8988T (cell line): ENCODE results near the gene ZNF516.

Source experiments
- DNase-seq: peaks from one replicate; pipeline ENCODE4 v3.0.0; 2011

The ZNF516 gene

DNA sequence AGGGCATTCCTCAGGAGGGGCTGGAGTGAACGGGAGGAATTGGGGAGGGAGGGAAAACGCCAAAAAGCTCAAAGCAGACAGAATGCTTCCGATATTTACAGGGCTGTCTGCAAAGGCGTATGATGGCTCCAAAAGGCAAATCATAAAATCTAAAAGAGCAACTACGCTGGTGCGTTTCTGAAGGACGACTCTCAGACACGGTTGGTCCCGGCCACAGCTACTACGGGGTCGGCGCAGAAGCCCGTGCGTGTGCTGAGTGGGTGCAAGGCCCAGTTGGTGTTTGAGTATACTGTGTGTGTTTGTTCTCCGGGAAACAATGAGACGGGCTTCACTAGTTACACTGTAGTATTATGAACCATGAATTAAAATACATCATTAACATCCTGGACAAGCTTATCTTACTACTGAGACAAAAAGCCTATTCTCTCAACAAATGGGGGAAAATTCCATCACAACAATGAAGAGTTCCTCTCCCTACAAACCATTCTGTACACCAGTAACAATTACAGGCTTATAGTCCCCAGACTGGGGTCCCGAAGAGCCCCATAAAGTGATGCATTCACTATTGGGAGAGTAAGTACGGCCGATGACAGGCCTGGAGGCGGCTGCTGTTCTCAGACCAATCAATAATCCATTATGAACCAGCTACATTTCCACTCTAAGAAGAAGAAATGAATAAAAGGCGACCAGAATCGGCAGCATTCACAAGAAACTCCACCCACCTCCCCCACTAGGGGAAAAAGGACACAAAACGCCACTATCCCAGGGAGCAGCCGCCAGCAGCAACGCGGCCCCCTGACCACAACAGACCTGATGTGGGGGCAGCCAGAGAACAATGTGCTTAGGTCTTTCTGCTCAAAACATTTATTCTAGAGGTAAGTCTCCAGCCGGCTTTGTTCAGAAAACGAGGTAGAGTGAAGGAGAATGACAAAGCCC is 43.4 kb downstream of the ZNF516 start:
- no peak for DNase-seq

- DNase-seq, result no peak
Observed at GRCh38 chr18:76450452-76451395, 44.3 kb downstream of the ZNF516 start.

- no peak for DNase-seq
Observed at GRCh38 chr18:76449111-76449453, 46.0 kb downstream of the ZNF516 start.

GRCh38 chr18:76448256-76449110 is 46.6 kb downstream of the ZNF516 start:
- no peak for DNase-seq

- DNase-seq, result no peak
Observed at GRCh38 chr18:76447258-76447890, 47.7 kb downstream of the ZNF516 start.

DNA sequence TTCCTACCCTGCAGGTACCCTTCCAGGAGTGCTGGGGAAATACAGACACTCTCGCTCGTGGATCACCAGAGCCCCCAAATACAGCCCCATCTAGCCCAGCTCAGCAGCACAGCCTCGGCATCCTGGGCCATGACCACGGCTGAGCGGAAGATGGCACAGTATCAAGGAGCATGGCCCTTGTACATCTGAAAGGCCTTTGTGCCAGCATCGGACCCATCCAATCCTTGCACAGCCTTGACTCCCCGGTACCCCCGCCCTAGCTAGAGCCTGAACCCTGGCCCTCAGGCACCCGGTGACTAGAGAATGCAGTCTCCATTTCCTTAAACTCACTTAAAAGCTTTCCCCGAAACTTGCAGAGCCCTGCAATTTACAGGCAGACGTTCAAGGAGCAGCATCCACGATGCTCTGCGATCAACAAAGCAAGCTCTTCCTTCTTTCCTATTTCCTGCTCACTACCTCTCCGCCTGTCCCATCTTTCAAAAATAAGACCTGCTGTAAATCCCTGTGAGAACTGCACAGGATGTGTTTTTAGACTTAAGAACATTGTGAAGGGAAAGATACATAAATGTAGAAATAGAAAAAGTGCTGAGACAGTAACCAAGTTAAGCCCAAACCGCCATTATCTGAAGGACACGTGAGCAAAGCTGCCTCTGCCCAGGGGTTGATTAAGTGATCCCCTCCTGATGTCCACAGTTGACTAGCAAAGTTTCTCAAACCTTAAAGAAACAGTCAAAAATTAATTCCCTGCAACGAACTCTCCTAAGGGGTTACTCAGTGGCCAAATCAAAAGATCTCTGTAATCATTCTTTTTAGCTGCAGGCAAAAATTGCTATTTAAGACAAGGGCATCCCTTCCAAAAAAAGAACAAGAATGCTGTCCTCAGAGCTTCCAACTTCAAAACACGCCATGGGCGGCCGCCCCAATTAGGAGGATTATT is 48.5 kb downstream of the ZNF516 start:
- DNase-seq, result no peak

DNA sequence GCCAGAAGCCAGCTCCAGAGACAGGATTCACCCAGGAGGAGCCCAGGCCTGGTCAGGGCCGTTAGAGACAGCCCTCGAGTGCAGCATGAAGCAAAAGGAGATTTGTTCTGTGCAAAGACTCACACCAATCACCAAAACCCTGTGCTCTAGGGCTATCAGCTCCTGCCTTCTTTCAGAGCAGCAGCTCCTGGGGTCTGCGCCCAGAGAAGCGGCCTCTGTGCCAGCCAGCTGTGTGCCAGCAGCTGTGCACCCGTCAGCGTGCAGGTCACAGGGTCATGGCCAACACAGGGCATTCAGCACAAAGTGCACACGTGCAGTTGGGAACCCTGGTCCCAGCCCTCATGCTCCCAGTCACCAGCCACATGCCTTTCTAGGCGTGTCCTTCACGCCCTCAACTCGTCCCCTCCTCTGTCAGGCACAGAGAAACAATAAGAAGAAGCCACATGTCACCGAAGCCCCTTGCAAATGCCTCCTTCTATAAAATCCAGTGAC is 49.3 kb downstream of the ZNF516 start:
- DNase-seq, result no peak

GRCh38 chr18:76445275-76445674 is 49.8 kb downstream of the ZNF516 start:
- no peak for DNase-seq

- DNase-seq, result no peak
Observed at GRCh38 chr18:76444446-76445105, 50.5 kb downstream of the ZNF516 start.

DNA sequence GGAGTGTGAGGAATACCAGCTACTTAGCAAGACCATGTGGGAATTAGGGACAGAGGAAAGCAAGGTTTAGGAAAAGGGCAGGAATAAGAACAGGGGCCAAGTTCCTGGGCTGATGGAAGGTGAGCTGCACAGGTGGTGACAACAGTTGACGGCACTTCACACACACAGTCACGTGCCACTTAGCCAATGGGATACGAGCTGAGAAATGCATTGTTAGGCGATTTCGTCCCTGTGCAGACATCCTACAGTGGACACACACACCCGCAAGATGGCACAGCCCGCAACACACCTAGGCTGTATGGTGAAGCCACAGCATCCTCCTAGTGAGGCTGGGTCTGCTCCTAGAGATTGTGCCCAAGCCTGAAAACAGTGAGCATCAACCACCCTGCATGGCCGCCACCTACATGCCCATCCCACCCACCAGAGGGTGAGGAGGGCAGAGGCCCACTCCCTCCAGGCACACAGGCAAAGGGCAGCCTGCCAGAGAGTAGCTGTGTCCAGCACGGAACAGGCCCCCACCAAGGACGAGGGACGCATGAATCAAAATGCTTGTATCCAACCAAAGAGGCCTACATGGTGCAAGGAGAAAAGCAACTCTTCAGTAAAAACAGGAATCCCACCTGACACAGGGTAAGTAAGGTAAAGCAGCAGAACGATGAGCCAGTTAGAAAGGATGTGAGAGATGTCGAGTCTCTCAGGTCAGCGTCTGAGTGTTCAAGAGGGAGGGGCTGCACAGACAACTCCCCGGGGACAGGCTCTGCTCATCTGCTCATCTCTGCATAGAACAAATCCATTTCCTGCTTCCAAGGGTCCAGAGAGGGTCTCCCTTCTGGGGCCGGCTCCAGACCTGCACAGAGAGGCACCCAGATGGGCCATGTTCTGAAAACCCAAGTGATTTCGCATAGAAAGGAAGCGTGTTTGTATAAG is 51.3 kb downstream of the ZNF516 start:
- DNase-seq, result no peak

- no peak for DNase-seq
Observed at GRCh38 chr18:76442413-76443171, 52.5 kb downstream of the ZNF516 start.

GRCh38 chr18:76441668-76442412 is 53.2 kb downstream of the ZNF516 start:
- DNase-seq, result no peak

- no peak for DNase-seq
Observed at GRCh38 chr18:76441002-76441667, 53.9 kb downstream of the ZNF516 start.

- no peak for DNase-seq
Observed at GRCh38 chr18:76437910-76438309, 57.1 kb downstream of the ZNF516 start.

DNA sequence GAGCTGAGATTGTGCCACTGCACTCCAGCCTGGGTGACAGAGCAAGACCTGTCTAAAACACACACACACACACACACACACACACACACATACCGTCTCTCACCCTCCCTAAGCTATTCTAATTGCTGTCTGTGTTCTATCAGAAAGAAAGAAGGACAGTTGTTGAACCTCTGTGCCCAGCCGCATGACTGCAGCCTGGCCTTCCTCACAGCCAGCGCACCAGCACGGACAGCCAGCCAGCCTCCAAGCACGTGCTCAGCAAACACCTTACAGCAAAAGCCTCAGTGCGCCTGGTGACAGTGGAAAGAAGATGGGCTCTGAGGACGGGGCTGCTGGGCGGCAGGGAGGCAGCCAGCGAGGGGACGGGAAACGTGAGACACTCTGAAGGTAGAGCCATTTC is 58.0 kb downstream of the ZNF516 start:
- no peak for DNase-seq

- no peak for DNase-seq
Observed at GRCh38 chr18:76436342-76436741, 58.7 kb downstream of the ZNF516 start.
